GM18508 (cell line): Measurements from ENCODE around the gene ADCY4.

Experiments used
- ATAC-seq: cut with Tn5 transposase; IDR thresholded peaks from one replicate; pipeline ENCODE4 v1.9.1; 2021; ENCODE audit warnings: moderate number of reproducible peaks; ENCODE audit not compliant: insufficient read depth, unreplicated experiment

ADCY4 gene

GRCh38 chr14:24304019-24304387 is 30.9 kb downstream of the ADCY4 start:
- ATAC-seq = no peak

- ATAC-seq = no peak
Measured at GRCh38 chr14:24300326-24300980, 34.4 kb downstream of the ADCY4 start.

GRCh38 chr14:24299255-24300191 is 35.3 kb downstream of the ADCY4 start, which contains the start of the genes DHRS1 and NOP9:
TSS of gene DHRS1 (minus strand) at chr14:24299780. CDS start at chr14:24299106, 674 bp downstream.
TSS of gene NOP9 (plus strand) at chr14:24299850. CDS start at chr14:24299955, 105 bp downstream.
- ATAC-seq = no peak

- no peak for ATAC-seq
Measured at GRCh38 chr14:24298892-24299254, 36.0 kb downstream of the ADCY4 start.

- ATAC-seq = no peak
Measured at GRCh38 chr14:24297190-24297964, 37.5 kb downstream of the ADCY4 start.

- no peak for ATAC-seq
Measured at GRCh38 chr14:24296341-24297157, 38.3 kb downstream of the ADCY4 start.

- no peak for ATAC-seq
Measured at GRCh38 chr14:24293525-24293924, 41.3 kb downstream of the ADCY4 start.

- ATAC-seq = no peak
Measured at GRCh38 chr14:24292118-24292807, 42.6 kb downstream of the ADCY4 start.

- no peak for ATAC-seq
Measured at GRCh38 chr14:24291446-24292117, 43.3 kb downstream of the ADCY4 start.

GRCh38 chr14:24290746-24291145 is 44.1 kb downstream of the ADCY4 start:
- no peak for ATAC-seq

GRCh38 chr14:24289649-24290280 is 45.1 kb downstream of the ADCY4 start:
- no peak for ATAC-seq

GRCh38 chr14:24286996-24287395 is 47.9 kb downstream of the ADCY4 start:
- ATAC-seq = no peak

GRCh38 chr14:24285351-24285750 is 49.5 kb downstream of the ADCY4 start:
- ATAC-seq = no peak

- no peak for ATAC-seq
Measured at GRCh38 chr14:24284501-24285035, 50.3 kb downstream of the ADCY4 start.

GRCh38 chr14:24283796-24284460 is 50.9 kb downstream of the ADCY4 start:
- no peak for ATAC-seq

- ATAC-seq = no peak
Measured at GRCh38 chr14:24282736-24283135, 52.1 kb downstream of the ADCY4 start.

- ATAC-seq = no peak
Measured at GRCh38 chr14:24281636-24282035, 53.2 kb downstream of the ADCY4 start.
